GM18502 (cell line): ENCODE measurements around the gene CCN5.

Experiments used
- ATAC-seq: cut with Tn5 transposase; IDR thresholded peaks from one replicate; pipeline ENCODE4 v1.9.1; 2021; ENCODE audit warnings: mild to moderate bottlenecking; ENCODE audit not compliant: unreplicated experiment, poor library complexity

Gene CCN5

GRCh38 chr20:44733341-44734069 is 18.3 kb downstream of the CCN5 start:
- no peak for ATAC-seq

GRCh38 chr20:44734938-44735337 is 19.8 kb downstream of the CCN5 start:
- no peak for ATAC-seq

GRCh38 chr20:44735816-44736169 is 20.6 kb downstream of the CCN5 start:
- ATAC-seq = no peak

GRCh38 chr20:44736170-44737021 is 21.2 kb downstream of the CCN5 start:
- no peak for ATAC-seq

GRCh38 chr20:44737116-44737515 is 21.9 kb downstream of the CCN5 start:
- ATAC-seq = no peak

GRCh38 chr20:44738813-44739477 is 23.8 kb downstream of the CCN5 start:
- no peak for ATAC-seq

- no peak for ATAC-seq
Observed at GRCh38 chr20:44739942-44740341, 24.8 kb downstream of the CCN5 start.

GRCh38 chr20:44742304-44743079 is 27.3 kb downstream of the CCN5 start:
- ATAC-seq = no peak

GRCh38 chr20:44743080-44743701 is 28.0 kb downstream of the CCN5 start:
- no peak for ATAC-seq

- ATAC-seq = no peak
Observed at GRCh38 chr20:44743916-44744655, 28.9 kb downstream of the CCN5 start.

GRCh38 chr20:44745122-44745597 is 30.0 kb downstream of the CCN5 start:
- no peak for ATAC-seq

- ATAC-seq = no peak
Observed at GRCh38 chr20:44745598-44746366, 30.6 kb downstream of the CCN5 start, which contains the start of gene KCNK15. KCNK15 (plus strand) TSS chr20:44745865; CDS start chr20:44745911, 46 bp downstream.

- no peak for ATAC-seq
Observed at GRCh38 chr20:44746367-44747165, 31.4 kb downstream of the CCN5 start.

GRCh38 chr20:44747166-44748004 is 32.2 kb downstream of the CCN5 start:
- ATAC-seq = no peak

- ATAC-seq = no peak
Observed at GRCh38 chr20:44748005-44748370, 32.8 kb downstream of the CCN5 start.

- ATAC-seq = no peak
Observed at GRCh38 chr20:44750081-44750805, 35.1 kb downstream of the CCN5 start.
